ENCODE data around the gene UFD1.
A peak's percentile ranks its signal among the peaks of the same experiment; 100 is the strongest.
"Not testable (repeated sequence)": the region's sequence is repeated elsewhere in the genome, so short reads cannot be mapped to it uniquely, and the experiment has no call there.

The UFD1 gene

DNA sequence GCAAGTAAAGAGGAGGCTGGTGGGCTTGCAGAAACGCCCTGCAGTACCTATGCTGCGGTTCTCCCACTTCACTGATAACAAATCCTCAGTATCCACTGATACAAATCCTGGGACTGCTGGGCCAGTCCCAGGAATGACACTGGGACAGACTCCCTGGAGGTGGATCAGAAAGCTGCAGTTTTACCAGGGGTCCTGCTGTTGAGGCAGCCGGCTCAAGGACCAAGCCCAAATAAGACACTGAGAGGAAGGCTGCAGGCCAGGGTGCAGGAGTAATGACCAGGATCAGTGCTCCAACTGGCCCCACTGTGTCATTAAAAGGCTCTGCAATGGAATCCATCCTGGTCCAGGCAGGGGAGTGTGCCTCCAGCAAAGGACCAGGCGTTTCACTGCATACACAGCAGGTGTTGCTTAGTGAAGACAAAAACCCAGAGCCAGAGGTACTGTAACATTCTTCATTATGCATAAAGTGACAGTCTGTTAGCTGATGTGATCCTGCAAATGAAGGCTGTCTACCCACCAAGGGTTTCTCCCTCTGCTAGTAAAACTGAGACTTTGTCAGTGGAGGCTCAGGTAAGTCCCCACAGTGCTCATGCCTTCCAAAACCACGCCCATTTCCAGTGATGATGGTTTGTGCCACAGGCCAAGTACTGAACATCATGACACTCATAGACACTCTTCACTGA lies 30.1 kb downstream of the UFD1 start:
- no peak for DNase-seq (ENCODE audit: low read depth)

DNA sequence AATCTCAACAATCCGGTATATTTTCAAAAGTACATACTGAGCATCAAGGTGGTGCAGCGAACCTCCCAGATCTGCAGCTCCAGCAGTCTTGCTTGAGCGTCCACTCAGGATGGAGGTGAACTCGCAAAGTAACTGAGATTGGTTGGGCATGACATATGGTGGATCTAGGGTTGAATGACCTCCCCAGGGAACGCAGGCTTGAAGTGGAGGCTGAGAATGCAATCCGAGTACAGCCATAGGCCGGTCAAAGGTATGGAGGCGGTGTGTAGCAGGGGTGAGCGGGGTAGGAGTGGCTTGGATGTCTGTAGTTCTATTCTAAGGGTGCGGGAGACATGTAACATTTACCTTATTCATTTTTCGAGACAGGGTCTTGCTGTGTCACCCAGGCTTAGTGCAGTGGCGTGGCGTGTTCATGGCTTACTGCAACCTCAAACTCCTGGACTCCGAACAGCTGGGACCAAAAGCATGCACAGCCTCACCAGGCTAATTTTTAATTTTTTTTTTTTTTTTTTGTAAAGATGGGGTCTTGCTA lies 30.9 kb downstream of the UFD1 start:
- no peak for DNase-seq (ENCODE audit: low read depth)

DNA sequence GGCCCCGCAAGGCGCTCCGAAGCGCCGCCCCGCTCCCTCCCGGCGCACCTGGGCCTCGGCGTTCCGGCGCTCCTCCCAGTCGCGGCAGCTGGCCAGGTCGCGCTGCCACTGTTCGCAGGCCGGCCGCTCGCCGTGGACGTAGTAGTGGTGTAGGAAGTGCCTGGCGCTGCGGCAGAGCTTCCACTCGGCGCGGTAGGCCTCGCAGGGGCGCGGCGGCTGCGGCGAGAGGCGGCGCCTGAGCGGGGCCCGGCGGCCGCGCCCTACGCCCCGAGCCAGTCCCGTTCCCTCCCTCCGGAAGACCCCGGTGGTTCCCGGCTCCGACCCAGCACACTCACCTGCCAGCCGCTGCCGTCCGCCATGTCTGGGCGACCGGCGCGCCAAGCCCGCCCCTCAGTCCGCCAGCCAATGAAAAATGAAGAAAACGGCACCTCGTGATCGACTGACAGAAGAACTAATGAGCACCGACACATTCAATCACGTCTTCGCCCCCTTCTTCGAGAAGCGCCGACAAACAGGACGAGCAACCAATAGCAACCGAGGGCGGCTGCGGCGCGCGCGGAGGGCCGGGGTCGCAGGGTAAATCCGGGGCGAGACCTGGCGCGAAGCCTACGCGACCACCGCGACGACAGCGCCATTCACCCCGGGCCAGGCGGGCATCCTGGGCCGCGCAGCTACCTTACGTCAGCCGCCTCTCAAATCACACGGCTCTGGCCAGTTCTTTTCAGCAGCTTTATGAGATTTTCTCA lies 31.5 kb downstream of the UFD1 start, which contains the start of gene C22orf39:
C22orf39 (minus strand) TSS at position 382 of the 746 bp plus-strand sequence; CDS start at position 359, 23 bp downstream.
- peak; percentile 82 for DNase-seq (ENCODE audit: low read depth)

DNA sequence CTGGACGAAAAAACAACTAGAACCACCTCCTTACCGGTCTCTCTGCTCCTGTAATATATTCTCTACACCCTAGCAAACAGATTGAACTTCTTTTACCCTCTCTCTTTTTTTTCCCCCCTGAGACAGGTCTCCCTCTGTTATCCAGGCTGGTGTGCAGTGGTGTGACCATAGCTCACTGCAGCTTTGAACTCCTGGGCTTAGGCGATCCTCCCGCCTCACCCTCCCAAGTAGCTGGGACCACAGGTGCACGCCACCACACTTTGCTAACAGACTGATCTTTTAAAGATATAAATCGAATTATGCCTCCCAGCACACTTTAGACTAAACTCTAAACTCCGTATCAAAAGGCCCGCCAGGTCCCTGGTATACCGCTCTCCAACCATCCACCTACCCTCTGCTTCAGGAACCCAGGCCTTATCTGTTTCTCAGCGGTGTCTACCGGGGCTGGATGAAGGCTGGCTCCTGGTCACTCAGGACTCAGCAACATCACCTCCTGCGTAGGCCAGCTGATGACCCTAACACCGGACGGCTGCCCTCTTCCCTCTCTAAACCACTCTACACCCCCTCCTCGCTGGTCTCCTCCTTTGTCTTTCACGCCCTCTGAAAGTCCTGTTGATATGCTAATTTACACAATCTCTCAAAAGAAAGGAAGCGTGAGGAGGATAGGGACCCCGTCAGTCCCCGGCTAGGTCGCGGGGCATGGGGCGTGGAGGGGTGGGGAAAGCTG lies 32.2 kb downstream of the UFD1 start:
- DNase-seq (ENCODE audit: low read depth), result no peak

DNA sequence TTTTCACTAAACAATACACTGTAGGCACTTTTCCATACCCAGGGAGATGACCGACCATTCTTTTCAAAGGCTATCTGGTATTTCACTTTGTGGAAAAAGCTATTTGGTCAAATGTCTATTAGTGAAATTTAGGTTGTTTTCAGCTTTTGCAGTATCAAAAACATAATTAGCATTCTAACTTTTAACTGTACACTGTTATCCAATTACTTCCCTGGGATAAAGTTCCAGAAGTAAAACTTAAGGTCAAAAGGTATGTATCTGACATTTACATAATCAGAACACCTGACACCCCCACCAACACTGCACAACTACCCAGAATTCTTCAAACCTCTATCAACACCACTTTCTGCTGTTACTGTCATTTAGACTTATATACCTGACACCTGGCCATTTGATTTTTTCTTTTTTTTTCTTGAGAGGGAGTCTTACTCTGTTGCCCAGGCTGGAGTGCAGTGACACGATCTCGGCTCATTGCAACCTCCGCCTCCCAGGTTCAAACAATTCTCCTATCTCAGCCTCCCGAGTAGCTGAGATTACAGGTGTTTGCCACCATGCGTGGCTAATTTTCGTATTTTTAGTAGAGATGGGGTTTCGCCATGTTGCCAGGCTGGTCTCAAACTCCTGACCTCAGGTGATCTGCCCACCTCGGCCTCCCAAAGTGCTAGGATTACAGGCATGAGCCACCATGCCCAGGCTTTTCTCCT lies 33.6 kb downstream of the UFD1 start:
- DNase-seq (ENCODE audit: low read depth), result not testable (repeated sequence)

DNA sequence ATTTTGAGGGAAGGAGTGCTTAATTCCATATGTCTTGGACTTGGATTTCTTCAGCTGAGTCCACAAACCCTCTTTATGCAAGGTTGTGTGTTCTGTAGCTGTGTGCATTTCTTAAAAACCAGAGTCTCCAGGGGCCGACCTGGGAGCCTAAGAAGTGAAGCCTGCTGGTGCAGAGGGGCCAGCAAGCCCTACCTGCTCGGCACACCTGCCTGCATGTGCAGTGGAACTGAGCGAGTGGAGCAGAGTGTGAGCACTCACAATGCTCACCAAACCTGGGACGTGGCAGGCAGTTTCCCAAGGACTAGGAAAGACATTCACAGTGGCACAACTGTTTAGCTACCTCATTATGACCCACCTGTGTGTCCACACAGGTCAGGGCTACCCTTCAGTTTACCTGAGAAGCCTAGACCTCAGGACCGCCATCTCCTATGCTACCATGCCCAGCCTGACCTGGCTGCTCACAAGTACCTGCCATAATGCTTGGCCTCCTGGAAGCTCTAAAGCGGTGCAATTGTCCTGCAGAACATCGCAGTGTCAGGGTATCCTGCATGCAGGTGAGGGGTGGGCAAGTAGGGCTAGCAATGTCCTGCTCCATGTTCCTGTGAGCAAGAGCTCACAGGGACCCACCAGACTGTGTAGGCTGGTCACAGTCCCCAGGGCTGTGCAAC lies 35.3 kb downstream of the UFD1 start:
- no peak for DNase-seq (ENCODE audit: low read depth)

DNA sequence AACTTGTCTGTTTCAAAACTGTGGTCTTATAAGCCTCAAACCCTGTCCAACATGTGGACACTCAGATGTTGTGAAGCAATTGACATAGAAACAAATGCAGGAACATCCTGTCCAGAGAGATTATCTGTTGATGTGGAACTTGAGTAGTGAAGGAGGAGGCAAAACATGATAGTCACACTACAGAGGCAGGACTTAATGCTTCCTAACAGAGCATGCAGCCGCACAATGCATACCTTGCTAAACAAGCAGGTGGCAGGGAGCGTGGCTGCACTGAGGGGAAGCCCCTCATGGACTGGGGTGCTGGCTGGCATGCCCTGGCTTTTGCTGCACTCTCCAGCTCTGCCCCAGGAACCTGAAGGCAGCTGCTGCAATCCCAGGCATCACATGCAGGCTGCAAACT lies 36.8 kb downstream of the UFD1 start:
- no peak for DNase-seq (ENCODE audit: low read depth)

DNA sequence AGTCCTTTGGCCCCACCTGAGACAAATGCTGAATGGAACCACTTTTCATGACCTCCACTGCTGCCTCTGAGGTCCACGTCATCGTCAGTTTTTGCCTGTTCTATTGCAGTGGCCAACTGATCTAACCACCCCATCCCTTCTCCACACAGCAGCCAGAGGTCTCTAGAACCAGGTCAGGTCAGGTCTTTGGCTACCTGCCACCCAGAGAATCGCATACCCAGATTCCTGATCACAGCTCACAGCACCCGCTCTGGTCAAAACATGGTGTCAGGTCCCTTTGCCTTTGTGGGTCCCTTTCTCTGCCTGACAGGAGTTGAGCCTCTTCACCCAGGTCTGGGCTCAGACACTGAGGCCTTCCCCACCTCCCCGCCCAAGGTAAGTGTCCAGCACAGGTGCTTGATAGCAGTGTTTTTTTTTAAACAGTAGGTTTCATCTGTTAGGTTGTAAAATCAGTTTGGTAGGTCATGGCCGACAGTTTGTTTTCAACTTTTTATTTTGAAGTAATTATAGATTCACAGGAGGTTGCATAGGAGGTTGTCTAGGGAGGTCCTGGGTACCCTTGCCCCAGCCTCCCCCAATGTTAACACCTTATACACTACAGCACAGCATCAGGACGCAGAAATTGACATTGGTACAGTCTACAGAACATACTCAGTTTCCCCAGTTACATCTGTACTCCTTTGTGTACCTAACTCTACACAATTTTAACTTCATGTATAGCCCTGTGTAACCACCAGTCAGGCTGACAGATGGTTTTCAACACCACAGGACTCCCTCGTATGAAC lies 38.4 kb downstream of the UFD1 start:
- no peak for DNase-seq (ENCODE audit: low read depth)

DNA sequence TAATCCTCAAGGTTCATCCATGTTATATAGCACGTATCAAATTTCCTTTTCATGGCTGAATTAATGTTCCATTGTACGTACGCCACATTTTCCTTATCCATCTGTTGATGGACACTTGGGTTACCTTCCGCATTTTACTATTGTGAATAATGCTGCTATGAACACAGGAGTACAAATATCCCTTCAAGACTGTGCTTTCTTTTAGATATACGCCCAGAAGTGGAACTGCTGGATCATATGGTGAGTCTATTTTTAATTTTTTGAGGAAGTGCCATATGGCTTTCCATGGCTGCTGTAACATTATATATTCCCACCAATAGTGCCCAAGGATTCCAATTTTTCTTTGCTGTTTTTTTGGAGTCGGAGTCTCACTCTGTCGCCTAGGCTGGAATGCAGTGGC lies 40.7 kb downstream of the UFD1 start:
- no peak for DNase-seq (ENCODE audit: low read depth)

DNA sequence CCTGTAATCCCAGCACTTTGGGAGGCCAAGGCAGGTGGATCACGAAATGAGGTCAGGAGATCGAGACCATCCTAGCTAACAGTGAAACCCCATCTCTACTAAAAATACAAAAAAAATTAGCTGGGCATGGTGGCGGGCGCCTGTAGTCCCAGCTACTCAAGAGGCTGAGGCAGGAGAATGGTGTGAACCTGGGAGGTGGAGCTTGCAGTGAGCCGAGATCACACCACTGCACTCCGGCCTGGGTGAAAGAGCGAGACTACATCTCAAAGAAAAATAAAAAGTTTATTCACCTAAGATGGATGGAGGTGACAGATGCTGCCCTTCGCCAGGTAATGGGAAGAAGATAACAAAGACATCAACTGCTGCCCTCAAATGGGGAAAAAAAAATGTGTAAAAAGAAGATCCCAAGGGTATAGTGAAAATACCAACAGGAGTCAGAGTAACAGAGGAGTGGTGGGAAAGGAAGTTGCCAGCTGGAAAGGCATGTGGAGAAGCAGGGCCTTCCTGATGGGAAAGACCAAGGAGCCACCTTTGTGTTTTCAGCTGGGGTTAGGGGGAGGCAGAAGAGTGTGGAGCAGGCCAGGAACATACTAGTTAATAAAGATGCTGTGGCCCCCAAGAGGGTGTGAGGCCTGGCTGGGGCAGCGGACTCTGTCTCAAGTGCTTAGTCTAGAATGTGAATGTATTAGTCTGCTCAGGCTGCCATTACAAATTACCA lies 42.4 kb downstream of the UFD1 start:
- DNase-seq (ENCODE audit: low read depth), result not testable (repeated sequence)

DNA sequence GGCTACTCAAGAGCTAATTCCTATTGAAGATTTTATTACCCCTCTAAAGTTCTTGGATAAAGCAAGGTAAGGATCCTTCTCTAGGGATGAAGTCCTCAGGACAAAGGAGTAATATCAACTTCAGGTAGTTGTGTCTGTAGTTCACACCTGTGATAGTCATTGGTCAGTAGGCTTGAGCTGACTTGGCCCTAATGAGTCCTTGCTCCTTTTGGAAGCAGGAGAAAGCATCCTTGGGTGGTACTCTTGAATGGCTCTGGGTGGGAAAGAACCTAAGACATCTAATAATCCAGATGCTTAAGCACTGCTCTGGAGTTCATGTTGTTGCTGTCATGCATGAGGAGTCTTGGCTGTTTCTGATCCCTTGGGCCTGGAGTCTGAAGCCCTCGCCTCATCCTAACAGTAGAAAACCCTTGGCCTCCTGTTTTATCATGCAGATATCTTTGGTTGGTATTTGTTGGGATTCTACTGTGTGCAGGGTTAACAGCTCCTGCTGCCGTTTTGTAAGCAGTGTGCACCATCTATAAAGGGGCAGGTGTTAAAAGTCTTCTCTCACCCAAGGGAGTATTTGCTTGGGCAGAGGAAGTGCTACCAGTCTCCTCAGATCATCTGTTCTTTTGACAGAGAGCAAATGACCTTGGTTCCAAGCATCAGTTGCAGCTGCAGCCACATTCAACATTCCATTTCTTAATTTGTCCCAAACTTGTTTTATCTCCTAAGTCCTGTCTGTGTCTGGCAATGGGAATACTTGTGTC lies 44.0 kb downstream of the UFD1 start:
- DNase-seq (ENCODE audit: low read depth), result no peak

DNA sequence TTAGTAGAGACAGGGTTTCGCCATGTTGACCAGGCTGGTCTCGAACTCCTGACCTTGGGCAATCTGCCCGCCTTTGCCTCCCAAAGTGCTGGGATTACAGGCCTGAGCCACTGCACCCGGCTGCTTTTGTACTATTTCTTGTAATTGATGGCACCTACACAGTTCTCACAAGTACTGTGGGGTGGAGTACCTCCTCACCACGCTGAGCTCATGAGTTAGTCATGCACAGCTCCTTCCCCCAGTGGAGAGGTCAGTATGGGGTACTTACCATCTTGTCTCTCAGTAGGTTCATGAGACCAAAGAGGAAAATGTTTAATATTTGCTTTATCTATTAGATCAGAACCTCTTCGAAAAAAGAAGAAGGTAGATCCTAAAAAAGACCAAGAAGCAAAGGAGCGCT lies 44.6 kb downstream of the UFD1 start:
- no peak for DNase-seq (ENCODE audit: low read depth)

DNA sequence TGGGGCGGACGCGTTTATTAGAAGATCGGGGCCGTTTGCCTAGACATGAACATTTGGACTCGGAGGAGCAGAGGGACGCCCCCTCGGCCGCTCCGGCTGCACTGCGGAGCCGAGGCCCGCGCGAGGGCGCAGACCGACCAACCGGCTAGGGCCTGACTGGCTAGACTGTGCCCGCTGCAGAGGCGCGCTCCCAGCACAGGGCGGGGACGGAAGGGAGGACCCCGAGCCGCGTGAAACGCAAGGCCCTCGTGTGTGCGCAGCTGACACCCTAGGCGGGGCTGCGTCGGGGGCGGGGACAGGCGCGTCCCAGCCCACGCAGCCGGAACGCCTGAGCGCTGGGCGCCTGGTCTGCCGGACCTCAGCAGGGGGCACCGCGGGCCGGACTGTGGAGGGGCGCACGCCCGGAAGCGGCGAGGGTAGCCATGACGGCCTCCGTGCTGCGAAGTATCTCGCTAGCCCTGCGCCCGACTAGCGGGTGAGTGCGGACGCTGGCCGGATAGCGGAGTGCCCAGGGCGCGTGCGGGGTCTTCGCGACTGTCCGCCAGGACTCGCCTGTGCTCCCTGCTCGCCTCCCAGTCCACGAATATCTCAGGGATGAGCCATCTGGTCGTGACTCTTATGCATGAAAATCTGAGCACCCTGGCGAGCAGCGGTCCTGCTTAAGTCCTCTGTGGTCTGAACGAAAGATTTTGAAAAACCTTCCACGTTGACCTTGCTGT lies 46.7 kb downstream of the UFD1 start, which contains the start of gene MRPL40:
MRPL40 (plus strand) TSS at position 413 of the 719 bp plus-strand sequence; CDS start at position 423, 10 bp downstream.
- DNase-seq (ENCODE audit: low read depth), result peak; percentile 79

DNA sequence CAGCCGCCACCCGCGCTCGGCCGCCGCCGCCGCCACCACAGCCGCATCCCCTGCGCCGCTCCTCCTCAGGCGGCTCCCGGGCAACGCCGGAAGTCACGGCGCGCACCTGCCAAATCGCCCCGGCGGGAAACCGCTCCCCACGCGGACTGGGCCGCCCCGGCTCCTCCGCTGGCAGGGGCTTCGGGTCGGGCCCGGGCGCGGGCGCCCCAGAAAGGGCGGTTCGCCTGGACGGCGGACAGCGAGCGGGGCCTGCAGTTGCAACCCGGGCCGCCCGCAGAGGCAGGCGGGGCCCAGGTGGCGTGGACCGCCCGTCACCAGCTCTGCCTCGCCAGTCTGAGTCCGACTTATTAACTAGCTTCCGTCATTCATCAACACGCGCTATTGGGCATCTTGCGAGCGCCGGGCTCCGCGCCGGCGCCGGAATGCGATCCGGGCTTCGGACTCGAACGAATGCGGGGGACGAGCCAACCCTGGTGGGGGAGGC lies 47.3 kb downstream of the UFD1 start, which contains the start of gene HIRA:
HIRA (minus strand) TSS at position 85 of the 484 bp plus-strand sequence. CDS start 257 bp downstream, outside the sequence.
- DNase-seq (ENCODE audit: low read depth), result peak; percentile 82

DNA sequence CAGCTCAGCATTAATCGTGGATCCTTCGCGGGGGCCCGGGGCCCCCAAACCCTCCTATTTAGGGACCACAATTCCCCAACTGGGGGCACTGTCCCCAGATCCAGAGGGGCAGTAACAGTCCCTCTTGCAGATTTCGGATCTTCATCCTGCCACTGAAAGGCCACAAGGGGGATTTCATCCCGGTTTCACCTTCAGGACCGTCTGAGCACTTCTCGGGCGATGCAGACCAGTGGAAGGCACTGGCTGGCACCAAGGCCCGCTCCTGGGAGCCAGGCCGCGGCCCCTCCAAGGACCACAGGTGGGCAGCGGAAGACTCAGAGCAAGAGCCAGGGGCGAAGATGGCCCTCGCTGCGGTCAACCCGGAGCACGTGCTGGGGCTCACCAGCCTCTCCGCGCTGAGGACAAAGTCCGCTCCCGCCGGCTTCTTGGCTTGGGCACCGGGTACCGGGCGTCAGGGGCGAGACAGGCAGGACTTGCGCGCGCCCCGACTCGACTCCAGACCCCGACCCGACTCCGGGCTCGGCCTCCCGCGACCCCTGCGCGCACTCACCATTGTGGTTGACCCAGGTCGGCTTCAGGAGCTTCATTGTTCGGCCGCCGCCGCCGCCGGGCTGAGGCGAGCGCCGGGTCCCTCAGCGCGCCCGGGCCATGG lies 48.0 kb downstream of the UFD1 start:
- DNase-seq (ENCODE audit: low read depth), result no peak

DNA sequence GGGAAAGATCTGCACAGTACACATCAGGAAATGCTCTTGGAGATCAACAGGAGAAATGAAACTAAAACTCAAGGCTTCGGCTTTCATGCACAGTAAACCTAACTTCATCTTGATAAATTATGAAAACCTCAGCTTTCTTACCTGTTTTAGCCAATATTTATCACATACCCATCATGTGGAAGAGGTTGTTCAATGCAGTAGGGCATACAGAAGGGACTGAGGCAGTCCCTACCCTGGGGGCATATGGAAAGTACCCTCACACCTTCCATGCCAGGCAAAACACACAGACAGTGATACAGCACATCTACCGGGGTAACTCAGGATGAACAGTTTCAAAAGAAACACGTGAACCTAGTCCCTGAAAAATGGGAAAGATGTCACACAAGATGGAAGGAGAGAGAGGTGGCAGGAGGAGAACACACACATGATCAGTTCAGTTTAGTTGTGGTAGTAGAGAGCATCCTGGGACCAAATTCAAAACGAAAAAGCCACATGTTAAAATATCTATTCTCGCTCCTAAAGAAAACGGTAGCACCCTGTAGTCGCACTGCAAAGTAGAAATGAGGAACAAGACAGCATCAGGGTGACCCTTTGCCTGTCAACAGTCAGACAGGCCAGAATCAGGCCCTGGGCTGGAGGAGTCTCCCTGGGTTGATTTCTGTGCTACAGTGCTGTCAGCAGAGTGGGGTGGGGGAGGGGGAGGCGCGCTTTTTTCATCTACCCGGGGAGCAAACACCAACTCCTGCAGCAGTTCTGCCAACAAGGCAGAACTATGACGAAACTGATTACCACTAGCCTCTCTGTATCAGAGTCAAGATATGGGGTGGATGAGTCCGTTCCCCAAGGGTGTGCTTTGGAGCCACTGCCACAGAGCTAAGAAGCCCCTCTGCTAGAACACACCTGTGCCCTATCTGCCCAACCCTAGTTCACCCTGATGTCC lies 48.8 kb downstream of the UFD1 start:
- DNase-seq (ENCODE audit: low read depth), result no peak

DNA sequence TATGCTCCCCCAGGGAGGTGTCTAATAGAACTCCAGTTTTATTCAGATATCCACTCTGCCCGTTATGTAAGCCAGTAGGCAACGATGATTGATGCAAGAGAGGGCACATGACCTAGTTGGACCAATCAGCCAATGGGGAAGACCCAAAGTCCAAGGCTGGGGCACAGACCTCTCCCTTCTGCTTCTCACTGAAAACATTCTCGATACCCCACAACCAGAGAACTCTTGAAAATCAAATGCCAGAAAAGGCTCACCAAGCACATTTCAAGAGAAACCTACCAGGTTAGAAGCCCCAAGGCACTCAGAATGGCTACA lies 54.9 kb downstream of the UFD1 start:
- no peak for DNase-seq (ENCODE audit: low read depth)
